ENCODE results near the gene FNIP1. TPM values are rescaled to one million over a fixed set of nuclear protein-coding genes. Genes with fewer than 3 reads are reported as not detected.
"Not testable (repeated sequence)": the region's sequence is repeated elsewhere in the genome, so short reads cannot be mapped to it uniquely, and the experiment has no call there.

Gene FNIP1
- total RNA-seq, 1 donor from 2014 or later = 40.6 TPM

GRCh38 chr5:131628990-131629389 is 167.8 kb downstream of the FNIP1 start:
- Mint-ChIP-seq H3K27ac (ENCODE audit: unreplicated experiment) (peak overlapping the region; percentile 47), H3K9me3 (ENCODE audit: low read depth) (peaks cover 3% of the 10 kb centered on the region), H3K4me3 (ENCODE audit: unreplicated experiment) (no peak overlapping the region), H3K4me1 (ENCODE audit: low read depth) (peaks cover 18% of the 10 kb centered on the region), H3K27me3 (ENCODE audit: low read depth) (no peaks in the 10 kb centered on the region), H3K36me3 (ENCODE audit: low read depth) (no peaks in the 10 kb centered on the region)
- no peak for TF ChIP-seq CTCF (IDR thresholded peaks at IDR 0.05)
- DNase-seq (ENCODE audit: low spot score) = no peak

GRCh38 chr5:131627207-131627865 is 169.5 kb downstream of the FNIP1 start:
- Mint-ChIP-seq H3K4me1 (ENCODE audit: low read depth) (peaks cover 23% of the 10 kb centered on the region), H3K4me3 (ENCODE audit: unreplicated experiment) (no peak overlapping the region), H3K27ac (ENCODE audit: unreplicated experiment) (no peak overlapping the region), H3K9me3 (ENCODE audit: low read depth) (peaks cover 3% of the 10 kb centered on the region), H3K36me3 (ENCODE audit: low read depth) (no peaks in the 10 kb centered on the region), H3K27me3 (ENCODE audit: low read depth) (no peaks in the 10 kb centered on the region)
- DNase-seq (ENCODE audit: low spot score) = no peak
- TF ChIP-seq CTCF (IDR thresholded peaks at IDR 0.05) = no peak

GRCh38 chr5:131622633-131623032 is 174.2 kb downstream of the FNIP1 start:
- Mint-ChIP-seq H3K36me3 (ENCODE audit: low read depth) (no peaks in the 10 kb centered on the region), H3K27me3 (ENCODE audit: low read depth) (no peaks in the 10 kb centered on the region), H3K27ac (ENCODE audit: unreplicated experiment) (no peak overlapping the region), H3K4me3 (ENCODE audit: unreplicated experiment) (no peak overlapping the region), H3K4me1 (ENCODE audit: low read depth) (peaks cover 18% of the 10 kb centered on the region), H3K9me3 (ENCODE audit: low read depth) (no peaks in the 10 kb centered on the region)
- DNase-seq (ENCODE audit: low spot score) = no peak
- TF ChIP-seq CTCF (IDR thresholded peaks at IDR 0.05) = no peak

- H3K9me3 Mint-ChIP-seq (ENCODE audit: low read depth); H3K36me3 Mint-ChIP-seq (ENCODE audit: low read depth); H3K27me3 Mint-ChIP-seq (ENCODE audit: low read depth); H3K4me3 Mint-ChIP-seq (ENCODE audit: unreplicated experiment); DNase-seq (ENCODE audit: low spot score); H3K27ac Mint-ChIP-seq (ENCODE audit: unreplicated experiment): not testable (repeated sequence)
- peaks cover 11% of the 10 kb centered on the region for H3K4me1 Mint-ChIP-seq (ENCODE audit: low read depth)
Observed at GRCh38 chr5:131621164-131621563, 175.7 kb downstream of the FNIP1 start.

GRCh38 chr5:131619102-131619501 is 177.7 kb downstream of the FNIP1 start:
- Mint-ChIP-seq H3K9me3 (ENCODE audit: low read depth) (no peaks in the 10 kb centered on the region), H3K27ac (ENCODE audit: unreplicated experiment) (no peak overlapping the region), H3K27me3 (ENCODE audit: low read depth) (no peaks in the 10 kb centered on the region), H3K36me3 (ENCODE audit: low read depth) (no peaks in the 10 kb centered on the region), H3K4me3 (ENCODE audit: unreplicated experiment) (no peak overlapping the region), H3K4me1 (ENCODE audit: low read depth) (peaks cover 23% of the 10 kb centered on the region)
- no peak for DNase-seq (ENCODE audit: low spot score)
- TF ChIP-seq CTCF (IDR thresholded peaks at IDR 0.05) = no peak

All from chondrocyte (in vitro differentiated cells).